ENCODE measurements around the gene RNU6-7. TPM values are rescaled to one million over a fixed set of nuclear protein-coding genes. Genes with fewer than 3 reads are reported as not detected.

Gene RNU6-7
- total RNA-seq (not detected in 2 replicates), polyA plus RNA-seq (not detected in 2 replicates), polyA minus RNA-seq (not detected in 2 replicates), Bru-seq, nascent RNA (not detected), BruChase-seq, experiment 1, labeled RNA remaining after a 6-hour chase (not detected), BruChase-seq, experiment 2, labeled RNA remaining after a 2-hour chase (not detected)
- not detected in 2 replicates for polyA plus RNA-seq (2011; cell fraction: cytosol; rRNA removed)
- polyA plus RNA-seq (2011; cell fraction: nucleus; rRNA removed): not detected in 2 replicates
- polyA plus RNA-seq (2012): not detected in 2 replicates
- polyA minus RNA-seq (2011; cell fraction: cytosol; rRNA and poly(A)+ RNA removed): not detected
- polyA minus RNA-seq (2011; cell fraction: nucleus; rRNA and poly(A)+ RNA removed): not detected in 2 replicates
- long read RNA-seq: 0 reads

- Histone ChIP-seq H4K20me1 (replicated peaks; ENCODE audit: control insufficient read depth, extremely low read depth, insufficient read depth, low read length) (no peaks in the 10 kb centered on the region), H3K36me3 (ENCODE audit: control insufficient read depth in 2 of 2, extremely low read depth in 1 of 2, insufficient read depth in 2 of 2, low read length in 2 of 2) (no peaks in the 10 kb centered on the region), H3K4me1 (ENCODE audit: control insufficient read depth, extremely low read depth, insufficient read depth, low read length) (peaks cover 16% of the 10 kb centered on the region), H3K4me3 (replicated peaks in 1 of 3; ENCODE audit: insufficient read depth in 1 of 3, low read depth in 1 of 3, low read length in 3 of 3) (peak within 1 kb of the TSS; percentile 23 to 92 (median 55)), H3K79me2 (ENCODE audit: control insufficient read depth, insufficient read depth, low read length) (no peaks in the 10 kb centered on the region), H3K9me3 (replicated peaks; ENCODE audit: control insufficient read depth, insufficient read depth, low read length) (no peaks in the 10 kb centered on the region), H3K27me3 (ENCODE audit: control insufficient read depth in 2 of 2, insufficient read depth in 2 of 2, low read length in 2 of 2) (peaks cover 6 to 10% of the 10 kb centered on the region in 2 experiments), H2AFZ (ENCODE audit: low read depth, low read length) (peak within 1 kb of the TSS; percentile 43), H3K4me2 (ENCODE audit: insufficient read depth, low read length) (peak within 1 kb of the TSS; percentile 99), H3K27ac (ENCODE audit: insufficient read depth, low read depth, low read length) (no peak within 1 kb of the TSS), H3K9me1 (replicated peaks; ENCODE audit: control insufficient read depth, extremely low read depth, insufficient read depth, low read length) (no peaks in the 10 kb centered on the region), H3K9ac (replicated peaks; ENCODE audit: extremely low read depth, insufficient read depth, low read length) (peak within 1 kb of the TSS; percentile 6)
- no peak for DNase-seq (ENCODE audit: low read depth, low spot score)
- dilution Hi-C loops (cut with MboI; ENCODE audit: extremely low pct_ligation_motif_present, low sequenced_read_pairs) (no loop called here), intact Hi-C loops (cut with micrococcal nuclease) (loop anchor here (1.0 to 5.0 kb wide), 6 partner anchors 50 to 745 kb away; partner anchors contain the start of gene DTD2)
- TF ChIP-seq POLR2AphosphoS5 (IDR thresholded peaks at IDR 0.05; ENCODE audit: insufficient read depth, low read depth, low read length) (no peak), FOS (IDR thresholded peaks at IDR 0.05; ENCODE audit: borderline replicate concordance, insufficient read depth, low read length) (no peak), GATA2 (IDR thresholded peaks at IDR 0.05; ENCODE audit: insufficient read depth, insufficient read length, low read depth, low read length) (no peak), POLR2A (IDR thresholded peaks at IDR 0.05; ENCODE audit: low read depth, low read length) (no peak), JUN (IDR thresholded peaks at IDR 0.05; ENCODE audit: borderline replicate concordance, insufficient read depth, insufficient read length, low read depth) (no peak), MYC (IDR thresholded peaks at IDR 0.05; ENCODE audit: low read depth, low read length) (no peak), EZH2 (IDR thresholded peaks at IDR 0.05; ENCODE audit: borderline replicate concordance, low read depth, low read length, severe bottlenecking) (no peak), MAX (IDR thresholded peaks at IDR 0.05; ENCODE audit: insufficient read depth, insufficient read length) (no peak), CTCF (IDR thresholded peaks at IDR 0.05; ENCODE audit: extremely low read depth in 1 of 2, insufficient read depth in 1 of 2, low read depth in 1 of 2, low read length in 2 of 2) (no peak)
- ChIA-PET CTCF (interaction anchor here (1.2 to 1.6 kb wide), 3 partner anchors 12 to 358 kb away, joined by 3 to 4 read pairs (median 3); no protein-coding TSS in a partner anchor), POLR2A (no interaction called here)
- BruUV-seq (replicated peaks): no TSS peak
- no peak for FAIRE-seq
Measured at GRCh38 chr14:32201816-32202490, at the start of gene RNU6-7. TSS of gene RNU6-7 (plus strand) at chr14:32202045.

Measured in endothelial cell of umbilical vein (primary cell).